GM12878 (cell line): ENCODE results near the gene TSPAN5. TPM values are rescaled to one million over a fixed set of nuclear protein-coding genes. Genes with fewer than 3 reads are reported as not detected.

ENCODE experiments used
- CHD1 ChIP-seq: IDR thresholded peaks from 2 replicates; pipeline ENCODE4 v1.6.1; 2012; ENCODE audit warnings: low read depth, low read length, improper control_type of control experiment
- FOS ChIP-seq: IDR thresholded peaks from 3 replicates; pipeline ENCODE4 v1.6.1; 2011; ENCODE audit warnings: borderline replicate concordance; ENCODE audit not compliant: insufficient read length; ENCODE audit errors: extremely low read depth
- FOXK2 ChIP-seq: fragments of 450-650 bp; IDR thresholded peaks from 2 replicates; pipeline ENCODE4 v1.6.1; 2017; ENCODE audit warnings: mild to moderate bottlenecking, moderate library complexity
- JUNB ChIP-seq: IDR thresholded peaks from 2 replicates; pipeline ENCODE4 v1.6.1; 2016; ENCODE audit warnings: antibody characterized with exemption, mild to moderate bottlenecking
- KAT2A ChIP-seq: conservative IDR thresholded peaks from 2 replicates; pipeline ENCODE4 v1.6.1; 2011; ENCODE audit warnings: low read depth, low read length; ENCODE audit not compliant: control insufficient read depth
- RB1 ChIP-seq: fragments of 450-650 bp; formaldehyde crosslinking; IDR thresholded peaks from 2 replicates; pipeline ENCODE4 v1.6.1; 2017; ENCODE audit warnings: mild to moderate bottlenecking, borderline replicate concordance
- RUNX3 ChIP-seq: IDR thresholded peaks from 2 replicates; pipeline ENCODE4 v1.6.1; 2012; ENCODE audit warnings: low read length, inconsistent platforms
- SMAD5 ChIP-seq: IDR thresholded peaks from 2 replicates; pipeline ENCODE4 v1.6.1; 2016; ENCODE audit warnings: antibody characterized with exemption, low read depth
- SP1 ChIP-seq: IDR thresholded peaks from one replicate; pipeline ENCODE4 v1.6.1; 2011; ENCODE audit warnings: low read depth, low read length
- SREBF2 ChIP-seq: IDR thresholded peaks from 2 replicates; pipeline ENCODE4 v1.6.1; 2012; ENCODE audit warnings: mild to moderate bottlenecking, low read length
- ZNF384 ChIP-seq: IDR thresholded peaks from 2 replicates; pipeline ENCODE4 v1.6.1; 2012; ENCODE audit warnings: low read depth, mild to moderate bottlenecking, low read length, improper control_type of control experiment, borderline replicate concordance
- polyA plus RNA-seq, 11 experiments: library from polyadenylated mRNA; depleted of rRNA in 4 of 11; unstranded in 6 of 11; stranded (reverse) in 5 of 11; fragments of >200 nt; fragmentation: Nextera tagmentation in 4 of 11; fragmentation: Illumina TruSeq in 1 of 11; extraction: Ambion mirVana in 4 of 11; extraction: Trizol in 1 of 11; gene quantifications; 1 replicate in 1 of 11; 2 replicates in 10 of 11; pipeline versions ENCODE4 v1.2.1 to v1.2.3, GENCODE V29; 2011 to 2016; ENCODE audit warnings: inconsistent platforms in 2 of 11, missing spikeins in 2 of 11, low read depth in 1 of 11
- total RNA-seq, 4 experiments: library from RNA; depleted of rRNA in 3 of 4; stranded (reverse); fragments of >200 nt in 3 of 4; fragmentation: Illumina TruSeq in 1 of 4; extraction: Trizol in 1 of 4; gene quantifications; 2 replicates each; pipeline versions ENCODE4 v1.2.1 to v1.2.3, GENCODE V29; 2013 to 2021
- TF ChIP-seq, protein P1 (sequence below): fragments of 450-650 bp; IDR thresholded peaks from 2 replicates; pipeline ENCODE4 v1.6.1; 2017; ENCODE audit warnings: mild to moderate bottlenecking, moderate library complexity
- TF ChIP-seq, protein P2 (sequence below): IDR thresholded peaks from 2 replicates; pipeline ENCODE4 v1.6.1; 2012; ENCODE audit warnings: improper control_type of control experiment, low read depth, low read length; ENCODE audit not compliant: insufficient replicate concordance
- TF ChIP-seq, protein P3 (sequence below): IDR thresholded peaks from 2 replicates; pipeline ENCODE4 v1.6.1; 2012; ENCODE audit warnings: mild to moderate bottlenecking, low read depth, low read length
- TF ChIP-seq, protein P4 (sequence below): IDR thresholded peaks from 2 replicates; pipeline ENCODE4 v1.6.1; 2012; ENCODE audit warnings: low read depth, low read length, improper control_type of control experiment

The TSPAN5 gene
- total and polyA plus RNA-seq, 10 of the 15 experiments (the other 5 are each of a cell fraction or from before 2014, with no cell fraction given), result 0.09 to 8.2 (median 0.27) TPM

DNA sequence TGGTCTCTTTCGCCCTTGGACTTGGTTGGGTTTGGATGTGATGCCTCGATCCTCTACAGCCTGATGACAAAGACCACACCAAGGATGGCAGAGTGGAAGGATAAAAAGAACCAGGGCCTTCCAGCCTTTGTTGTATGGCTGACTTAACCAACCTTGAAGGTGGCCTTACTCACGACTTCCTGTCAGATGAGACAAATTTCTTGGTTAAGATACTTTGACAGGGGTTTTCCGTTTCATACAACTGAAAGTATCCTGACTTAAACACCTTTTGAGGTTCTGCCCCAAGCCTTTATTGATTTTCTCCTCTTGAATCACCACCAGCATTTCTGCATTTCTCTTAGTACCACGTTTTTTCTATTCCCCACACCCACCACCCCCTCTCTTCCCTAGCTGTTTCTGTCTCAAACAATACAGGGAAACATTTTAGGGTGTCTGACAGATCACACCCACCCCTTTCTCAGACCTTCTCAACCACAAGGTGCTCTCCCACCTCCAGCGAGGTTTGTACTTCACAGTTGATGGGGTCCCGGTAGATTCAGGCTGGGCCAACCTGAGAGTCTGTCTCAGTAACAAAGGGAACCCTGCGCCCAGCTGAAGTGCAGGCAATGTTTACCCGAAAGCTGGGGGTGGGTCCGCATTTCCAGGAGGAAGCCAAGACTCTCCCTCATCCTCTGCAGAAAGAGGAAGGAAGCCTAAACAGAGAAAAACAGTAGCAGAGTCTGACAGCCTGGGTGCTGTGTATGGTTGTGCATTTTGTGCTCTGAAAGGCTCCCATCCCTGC is 5.0 kb upstream of the TSPAN5 start (continued):
- 0 out of 2 replicates have a peak, but pooled peaks have one; percentile 63 for TF ChIP-seq RB1
- TF ChIP-seq SMAD5, result no peak
- TF ChIP-seq, protein P1, sequence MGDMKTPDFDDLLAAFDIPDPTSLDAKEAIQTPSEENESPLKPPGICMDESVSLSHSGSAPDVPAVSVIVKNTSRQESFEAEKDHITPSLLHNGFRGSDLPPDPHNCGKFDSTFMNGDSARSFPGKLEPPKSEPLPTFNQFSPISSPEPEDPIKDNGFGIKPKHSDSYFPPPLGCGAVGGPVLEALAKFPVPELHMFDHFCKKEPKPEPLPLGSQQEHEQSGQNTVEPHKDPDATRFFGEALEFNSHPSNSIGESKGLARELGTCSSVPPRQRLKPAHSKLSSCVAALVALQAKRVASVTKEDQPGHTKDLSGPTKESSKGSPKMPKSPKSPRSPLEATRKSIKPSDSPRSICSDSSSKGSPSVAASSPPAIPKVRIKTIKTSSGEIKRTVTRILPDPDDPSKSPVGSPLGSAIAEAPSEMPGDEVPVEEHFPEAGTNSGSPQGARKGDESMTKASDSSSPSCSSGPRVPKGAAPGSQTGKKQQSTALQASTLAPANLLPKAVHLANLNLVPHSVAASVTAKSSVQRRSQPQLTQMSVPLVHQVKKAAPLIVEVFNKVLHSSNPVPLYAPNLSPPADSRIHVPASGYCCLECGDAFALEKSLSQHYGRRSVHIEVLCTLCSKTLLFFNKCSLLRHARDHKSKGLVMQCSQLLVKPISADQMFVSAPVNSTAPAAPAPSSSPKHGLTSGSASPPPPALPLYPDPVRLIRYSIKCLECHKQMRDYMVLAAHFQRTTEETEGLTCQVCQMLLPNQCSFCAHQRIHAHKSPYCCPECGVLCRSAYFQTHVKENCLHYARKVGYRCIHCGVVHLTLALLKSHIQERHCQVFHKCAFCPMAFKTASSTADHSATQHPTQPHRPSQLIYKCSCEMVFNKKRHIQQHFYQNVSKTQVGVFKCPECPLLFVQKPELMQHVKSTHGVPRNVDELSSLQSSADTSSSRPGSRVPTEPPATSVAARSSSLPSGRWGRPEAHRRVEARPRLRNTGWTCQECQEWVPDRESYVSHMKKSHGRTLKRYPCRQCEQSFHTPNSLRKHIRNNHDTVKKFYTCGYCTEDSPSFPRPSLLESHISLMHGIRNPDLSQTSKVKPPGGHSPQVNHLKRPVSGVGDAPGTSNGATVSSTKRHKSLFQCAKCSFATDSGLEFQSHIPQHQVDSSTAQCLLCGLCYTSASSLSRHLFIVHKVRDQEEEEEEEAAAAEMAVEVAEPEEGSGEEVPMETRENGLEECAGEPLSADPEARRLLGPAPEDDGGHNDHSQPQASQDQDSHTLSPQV, result no peak
- no peak for TF ChIP-seq FOXK2
- TF ChIP-seq SREBF2, result no peak
- peak; percentile 8 for TF ChIP-seq SP1
- TF ChIP-seq, protein P2, sequence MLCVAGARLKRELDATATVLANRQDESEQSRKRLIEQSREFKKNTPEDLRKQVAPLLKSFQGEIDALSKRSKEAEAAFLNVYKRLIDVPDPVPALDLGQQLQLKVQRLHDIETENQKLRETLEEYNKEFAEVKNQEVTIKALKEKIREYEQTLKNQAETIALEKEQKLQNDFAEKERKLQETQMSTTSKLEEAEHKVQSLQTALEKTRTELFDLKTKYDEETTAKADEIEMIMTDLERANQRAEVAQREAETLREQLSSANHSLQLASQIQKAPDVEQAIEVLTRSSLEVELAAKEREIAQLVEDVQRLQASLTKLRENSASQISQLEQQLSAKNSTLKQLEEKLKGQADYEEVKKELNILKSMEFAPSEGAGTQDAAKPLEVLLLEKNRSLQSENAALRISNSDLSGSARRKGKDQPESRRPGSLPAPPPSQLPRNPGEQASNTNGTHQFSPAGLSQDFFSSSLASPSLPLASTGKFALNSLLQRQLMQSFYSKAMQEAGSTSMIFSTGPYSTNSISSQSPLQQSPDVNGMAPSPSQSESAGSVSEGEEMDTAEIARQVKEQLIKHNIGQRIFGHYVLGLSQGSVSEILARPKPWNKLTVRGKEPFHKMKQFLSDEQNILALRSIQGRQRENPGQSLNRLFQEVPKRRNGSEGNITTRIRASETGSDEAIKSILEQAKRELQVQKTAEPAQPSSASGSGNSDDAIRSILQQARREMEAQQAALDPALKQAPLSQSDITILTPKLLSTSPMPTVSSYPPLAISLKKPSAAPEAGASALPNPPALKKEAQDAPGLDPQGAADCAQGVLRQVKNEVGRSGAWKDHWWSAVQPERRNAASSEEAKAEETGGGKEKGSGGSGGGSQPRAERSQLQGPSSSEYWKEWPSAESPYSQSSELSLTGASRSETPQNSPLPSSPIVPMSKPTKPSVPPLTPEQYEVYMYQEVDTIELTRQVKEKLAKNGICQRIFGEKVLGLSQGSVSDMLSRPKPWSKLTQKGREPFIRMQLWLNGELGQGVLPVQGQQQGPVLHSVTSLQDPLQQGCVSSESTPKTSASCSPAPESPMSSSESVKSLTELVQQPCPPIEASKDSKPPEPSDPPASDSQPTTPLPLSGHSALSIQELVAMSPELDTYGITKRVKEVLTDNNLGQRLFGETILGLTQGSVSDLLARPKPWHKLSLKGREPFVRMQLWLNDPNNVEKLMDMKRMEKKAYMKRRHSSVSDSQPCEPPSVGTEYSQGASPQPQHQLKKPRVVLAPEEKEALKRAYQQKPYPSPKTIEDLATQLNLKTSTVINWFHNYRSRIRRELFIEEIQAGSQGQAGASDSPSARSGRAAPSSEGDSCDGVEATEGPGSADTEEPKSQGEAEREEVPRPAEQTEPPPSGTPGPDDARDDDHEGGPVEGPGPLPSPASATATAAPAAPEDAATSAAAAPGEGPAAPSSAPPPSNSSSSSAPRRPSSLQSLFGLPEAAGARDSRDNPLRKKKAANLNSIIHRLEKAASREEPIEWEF, result peak; percentile 93
- TF ChIP-seq, protein P3, sequence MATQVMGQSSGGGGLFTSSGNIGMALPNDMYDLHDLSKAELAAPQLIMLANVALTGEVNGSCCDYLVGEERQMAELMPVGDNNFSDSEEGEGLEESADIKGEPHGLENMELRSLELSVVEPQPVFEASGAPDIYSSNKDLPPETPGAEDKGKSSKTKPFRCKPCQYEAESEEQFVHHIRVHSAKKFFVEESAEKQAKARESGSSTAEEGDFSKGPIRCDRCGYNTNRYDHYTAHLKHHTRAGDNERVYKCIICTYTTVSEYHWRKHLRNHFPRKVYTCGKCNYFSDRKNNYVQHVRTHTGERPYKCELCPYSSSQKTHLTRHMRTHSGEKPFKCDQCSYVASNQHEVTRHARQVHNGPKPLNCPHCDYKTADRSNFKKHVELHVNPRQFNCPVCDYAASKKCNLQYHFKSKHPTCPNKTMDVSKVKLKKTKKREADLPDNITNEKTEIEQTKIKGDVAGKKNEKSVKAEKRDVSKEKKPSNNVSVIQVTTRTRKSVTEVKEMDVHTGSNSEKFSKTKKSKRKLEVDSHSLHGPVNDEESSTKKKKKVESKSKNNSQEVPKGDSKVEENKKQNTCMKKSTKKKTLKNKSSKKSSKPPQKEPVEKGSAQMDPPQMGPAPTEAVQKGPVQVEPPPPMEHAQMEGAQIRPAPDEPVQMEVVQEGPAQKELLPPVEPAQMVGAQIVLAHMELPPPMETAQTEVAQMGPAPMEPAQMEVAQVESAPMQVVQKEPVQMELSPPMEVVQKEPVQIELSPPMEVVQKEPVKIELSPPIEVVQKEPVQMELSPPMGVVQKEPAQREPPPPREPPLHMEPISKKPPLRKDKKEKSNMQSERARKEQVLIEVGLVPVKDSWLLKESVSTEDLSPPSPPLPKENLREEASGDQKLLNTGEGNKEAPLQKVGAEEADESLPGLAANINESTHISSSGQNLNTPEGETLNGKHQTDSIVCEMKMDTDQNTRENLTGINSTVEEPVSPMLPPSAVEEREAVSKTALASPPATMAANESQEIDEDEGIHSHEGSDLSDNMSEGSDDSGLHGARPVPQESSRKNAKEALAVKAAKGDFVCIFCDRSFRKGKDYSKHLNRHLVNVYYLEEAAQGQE, result 0 out of 2 replicates have a peak, but pooled peaks have one; percentile 10
- TF ChIP-seq FOS, result no peak
- TF ChIP-seq JUNB, result peak; percentile 76
- peak; percentile 85 for TF ChIP-seq ZNF384
- no peak for TF ChIP-seq KAT2A
- TF ChIP-seq CHD1, result no peak
- TF ChIP-seq, protein P4, sequence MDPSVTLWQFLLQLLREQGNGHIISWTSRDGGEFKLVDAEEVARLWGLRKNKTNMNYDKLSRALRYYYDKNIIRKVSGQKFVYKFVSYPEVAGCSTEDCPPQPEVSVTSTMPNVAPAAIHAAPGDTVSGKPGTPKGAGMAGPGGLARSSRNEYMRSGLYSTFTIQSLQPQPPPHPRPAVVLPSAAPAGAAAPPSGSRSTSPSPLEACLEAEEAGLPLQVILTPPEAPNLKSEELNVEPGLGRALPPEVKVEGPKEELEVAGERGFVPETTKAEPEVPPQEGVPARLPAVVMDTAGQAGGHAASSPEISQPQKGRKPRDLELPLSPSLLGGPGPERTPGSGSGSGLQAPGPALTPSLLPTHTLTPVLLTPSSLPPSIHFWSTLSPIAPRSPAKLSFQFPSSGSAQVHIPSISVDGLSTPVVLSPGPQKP, result no peak
- TF ChIP-seq RUNX3, result peak; percentile 92
